RWPE2 (cell line): ENCODE measurements around the gene RREB1.

Source experiments
- ATAC-seq: fragments of 200-7000 bp; cut with Tn5 transposase; 3 replicates; pipeline ENCODE4 v1.9.1; 2021; ENCODE audit warnings: low read depth
- DNase-seq: peaks from one replicate; pipeline ENCODE4 v3.0.0-alpha.2; 2020; ENCODE audit warnings: low spot score
- H3K27ac ChIP-seq: fragments of 450-650 bp; 2 replicates; pipeline ENCODE4 v1.5.1; 2017; ENCODE audit warnings: mild to moderate bottlenecking; ENCODE audit not compliant: poor library complexity, severe bottlenecking
- H3K27me3 ChIP-seq: fragments of 250-450 bp; sonication (Bioruptor Pico); 2 replicates; pipeline ENCODE4 v1.5.1; 2021; ENCODE audit warnings: mild to moderate bottlenecking, moderate library complexity; ENCODE audit not compliant: insufficient read depth, poor library complexity, severe bottlenecking
- H3K36me3 ChIP-seq: fragments of 250-450 bp; sonication (Bioruptor Pico); 2 replicates; pipeline ENCODE4 v1.5.1; 2020; ENCODE audit warnings: low read depth, mild to moderate bottlenecking, moderate library complexity
- H3K4me1 ChIP-seq: fragments of 250-450 bp; sonication (Bioruptor Pico); 2 replicates; pipeline ENCODE4 v1.5.1; 2021; ENCODE audit warnings: mild to moderate bottlenecking, moderate library complexity; ENCODE audit not compliant: insufficient read depth, poor library complexity, severe bottlenecking
- H3K4me3 ChIP-seq: fragments of 250-450 bp; sonication (Bioruptor Pico); 2 replicates; pipeline ENCODE4 v1.5.1; 2021; ENCODE audit warnings: mild to moderate bottlenecking, moderate library complexity; ENCODE audit not compliant: severe bottlenecking
- H3K9me3 ChIP-seq: fragments of 250-450 bp; sonication (Bioruptor Pico); 2 replicates; pipeline ENCODE4 v1.5.1; 2021; ENCODE audit warnings: mild to moderate bottlenecking, moderate library complexity; ENCODE audit not compliant: severe bottlenecking
- CTCF ChIP-seq: fragments of 450-650 bp; IDR thresholded peaks from one replicate; pipeline ENCODE4 v1.5.1; 2017; ENCODE audit warnings: mild to moderate bottlenecking, moderate library complexity; ENCODE audit not compliant: poor library complexity, severe bottlenecking

Gene RREB1

GRCh38 chr6:7098993-7099392 lies 8.8 kb upstream of the RREB1 start:
- ATAC-seq = no peak
- H3K4me1 ChIP-seq = no peaks in the 10 kb centered on the region
- no peaks in the 10 kb centered on the region for H3K36me3 ChIP-seq
- H3K4me3 ChIP-seq = no peak overlapping the region
- H3K9me3 ChIP-seq = no peaks in the 10 kb centered on the region
- DNase-seq = no peak
- no peaks in the 10 kb centered on the region for H3K27me3 ChIP-seq
- no peak overlapping the region for H3K27ac ChIP-seq
- TF ChIP-seq CTCF = no peak

- H3K27me3 ChIP-seq = no peaks in the 10 kb centered on the region
- no peak for ATAC-seq
- no peak for DNase-seq
- no peaks in the 10 kb centered on the region for H3K9me3 ChIP-seq
- no peaks in the 10 kb centered on the region for H3K36me3 ChIP-seq
- H3K4me1 ChIP-seq = no peaks in the 10 kb centered on the region
- no peak for TF ChIP-seq CTCF
- H3K27ac ChIP-seq = no peak overlapping the region
- no peak overlapping the region for H3K4me3 ChIP-seq
Observed at GRCh38 chr6:7100072-7100752, 7.5 kb upstream of the RREB1 start.

GRCh38 chr6:7100753-7101081 lies 7.0 kb upstream of the RREB1 start:
- Histone ChIP-seq H3K27me3 (no peaks in the 10 kb centered on the region), H3K9me3 (no peaks in the 10 kb centered on the region), H3K27ac (no peak overlapping the region), H3K36me3 (no peaks in the 10 kb centered on the region), H3K4me1 (no peaks in the 10 kb centered on the region), H3K4me3 (no peak overlapping the region)
- no peak for TF ChIP-seq CTCF
- ATAC-seq (no peak), DNase-seq (no peak)

GRCh38 chr6:7101290-7101689 lies 6.5 kb upstream of the RREB1 start:
- Histone ChIP-seq H3K9me3 (no peaks in the 10 kb centered on the region), H3K4me3 (no peak overlapping the region), H3K36me3 (no peaks in the 10 kb centered on the region), H3K27me3 (no peaks in the 10 kb centered on the region), H3K4me1 (no peaks in the 10 kb centered on the region), H3K27ac (no peak overlapping the region)
- no peak for DNase-seq
- ATAC-seq = no peak
- no peak for TF ChIP-seq CTCF

- ATAC-seq (no peak), DNase-seq (no peak)
- Histone ChIP-seq H3K4me1 (no peaks in the 10 kb centered on the region), H3K27ac (no peak overlapping the region), H3K9me3 (no peaks in the 10 kb centered on the region), H3K36me3 (no peaks in the 10 kb centered on the region), H3K4me3 (no peak overlapping the region), H3K27me3 (no peaks in the 10 kb centered on the region)
- no peak for TF ChIP-seq CTCF
Observed at GRCh38 chr6:7104752-7105151, 3.0 kb upstream of the RREB1 start.
